Non-pigmented ciliary epithelial cell (primary cell): Measurements from ENCODE around the gene MAPRE2.
"Not testable (repeated sequence)": the region's sequence is repeated elsewhere in the genome, so short reads cannot be mapped to it uniquely, and the experiment has no call there.

ENCODE experiments used
- DNase-seq: peaks from one replicate; pipeline ENCODE4 v3.0.0-alpha.2; 2010; ENCODE audit warnings: low read depth

Gene MAPRE2

GRCh38 chr18:35153609-35154272, 112.5 kb downstream of the MAPRE2 start:
- no peak for DNase-seq

GRCh38 chr18:35155398-35156117, 114.3 kb downstream of the MAPRE2 start:
- DNase-seq: no peak

- DNase-seq: no peak
Observed at GRCh38 chr18:35157181-35157580, 116.0 kb downstream of the MAPRE2 start.

- DNase-seq: no peak
Observed at GRCh38 chr18:35158728-35159450, 117.7 kb downstream of the MAPRE2 start.

- no peak for DNase-seq
Observed at GRCh38 chr18:35159782-35160181, 118.6 kb downstream of the MAPRE2 start.

GRCh38 chr18:35161485-35161884, 120.3 kb downstream of the MAPRE2 start:
- DNase-seq: no peak

- no peak for DNase-seq
Observed at GRCh38 chr18:35161934-35162333, 120.7 kb downstream of the MAPRE2 start.

- peak; percentile 4 for DNase-seq
Observed at GRCh38 chr18:35163014-35163539, 121.9 kb downstream of the MAPRE2 start.

GRCh38 chr18:35163721-35164120, 122.5 kb downstream of the MAPRE2 start:
- no peak for DNase-seq

GRCh38 chr18:35164133-35164532, 122.9 kb downstream of the MAPRE2 start:
- DNase-seq: no peak

- DNase-seq: no peak
Observed at GRCh38 chr18:35167332-35167731, 126.1 kb downstream of the MAPRE2 start.

GRCh38 chr18:35167857-35168256, 126.6 kb downstream of the MAPRE2 start:
- no peak for DNase-seq

GRCh38 chr18:35170323-35170722, 129.1 kb downstream of the MAPRE2 start:
- DNase-seq: not testable (repeated sequence)

GRCh38 chr18:35171315-35171987, 130.2 kb downstream of the MAPRE2 start:
- no peak for DNase-seq

GRCh38 chr18:35172009-35172408, 130.8 kb downstream of the MAPRE2 start:
- DNase-seq: no peak

GRCh38 chr18:35172451-35173035, 131.3 kb downstream of the MAPRE2 start:
- no peak for DNase-seq

- DNase-seq: no peak
Observed at GRCh38 chr18:35174093-35174731, 133.0 kb downstream of the MAPRE2 start.

GRCh38 chr18:35174745-35175144, 133.5 kb downstream of the MAPRE2 start:
- DNase-seq: no peak

GRCh38 chr18:35176925-35177324, 135.7 kb downstream of the MAPRE2 start:
- no peak for DNase-seq

- DNase-seq: peak; percentile 8
Observed at GRCh38 chr18:35178260-35178659, 137.0 kb downstream of the MAPRE2 start.

GRCh38 chr18:35179906-35180305, 138.7 kb downstream of the MAPRE2 start:
- DNase-seq: no peak
